GM19351 (cell line): Measurements from ENCODE around the gene ADGRL1.

Source experiments
- ATAC-seq: cut with Tn5 transposase; IDR thresholded peaks from one replicate; pipeline ENCODE4 v1.9.1; 2021; ENCODE audit warnings: mild to moderate bottlenecking, moderate library complexity; ENCODE audit not compliant: unreplicated experiment

ADGRL1 gene

DNA sequence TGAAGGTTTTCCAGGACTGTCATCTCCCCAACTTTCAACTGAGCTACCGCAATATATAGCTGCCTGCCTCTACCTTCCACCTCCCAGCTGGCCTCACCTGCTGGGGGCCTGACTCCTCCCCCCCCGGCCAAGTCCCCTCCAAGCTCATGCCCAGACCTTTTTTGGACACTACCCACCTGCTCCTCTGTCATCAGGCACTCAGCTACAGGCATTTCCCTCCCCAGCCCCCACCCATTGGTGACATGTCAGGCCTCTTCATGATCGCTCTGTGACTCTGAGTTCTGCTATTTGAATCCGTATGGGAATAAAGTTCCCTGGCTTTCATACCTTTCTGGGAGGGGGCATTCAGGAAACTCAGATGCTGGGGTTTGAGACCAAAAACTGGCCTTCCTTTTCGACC is 90.2 kb downstream of the ADGRL1 start:
- no peak for ATAC-seq

DNA sequence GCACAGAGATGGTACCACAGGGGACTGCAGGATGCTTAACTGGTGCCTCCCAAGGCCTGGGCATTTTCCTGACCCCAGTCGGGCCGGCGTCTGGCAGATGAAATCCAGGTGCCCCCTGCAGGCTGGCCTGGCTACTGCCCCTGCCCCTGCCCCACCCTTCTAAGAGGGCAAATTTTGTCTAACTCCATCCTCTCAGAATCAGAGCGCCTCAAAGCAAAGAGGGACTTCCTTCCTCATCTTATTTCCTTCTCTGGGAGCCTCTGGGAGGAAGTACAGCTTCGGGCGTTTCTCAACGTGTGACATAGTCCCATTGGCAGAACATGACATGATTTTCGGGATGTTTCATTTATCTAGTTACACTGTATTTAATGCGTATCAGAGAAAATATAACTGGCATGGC is 91.1 kb downstream of the ADGRL1 start:
- no peak for ATAC-seq

- ATAC-seq: no peak
These were observed 91.5 kb downstream of the ADGRL1 start for GRCh38 chr19:14114439-14114838.

DNA sequence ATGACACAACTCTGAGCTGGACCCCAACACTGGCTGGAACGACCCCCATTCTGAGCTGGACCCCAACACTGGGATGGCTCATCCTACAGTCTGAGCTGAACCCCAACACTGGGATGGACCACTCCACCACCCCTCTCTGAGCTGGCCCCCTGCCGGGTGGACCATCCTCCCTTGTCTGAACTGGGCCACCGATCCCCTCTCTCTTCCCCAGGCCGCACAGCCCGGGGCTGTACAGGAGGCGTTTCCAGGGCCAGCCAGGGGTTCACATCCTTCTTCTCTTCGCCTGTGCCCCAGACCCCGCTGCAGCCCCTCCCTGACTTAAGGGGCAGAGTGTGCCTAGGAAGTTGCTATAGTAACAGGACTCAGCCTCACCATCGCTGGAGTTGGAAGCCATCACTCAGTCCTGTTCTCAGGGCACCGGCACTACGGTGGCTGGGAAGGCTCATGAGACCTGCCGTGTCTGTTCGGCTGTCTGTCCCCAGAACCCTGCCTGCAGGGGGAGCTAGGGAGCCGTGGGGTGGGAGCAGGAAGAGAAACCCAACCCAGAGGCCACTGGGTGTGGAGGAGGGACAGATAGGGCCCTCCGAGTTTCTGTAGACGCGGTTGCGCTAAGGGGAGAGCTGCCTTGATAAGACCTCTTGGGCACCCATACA is 92.1 kb downstream of the ADGRL1 start:
- no peak for ATAC-seq

DNA sequence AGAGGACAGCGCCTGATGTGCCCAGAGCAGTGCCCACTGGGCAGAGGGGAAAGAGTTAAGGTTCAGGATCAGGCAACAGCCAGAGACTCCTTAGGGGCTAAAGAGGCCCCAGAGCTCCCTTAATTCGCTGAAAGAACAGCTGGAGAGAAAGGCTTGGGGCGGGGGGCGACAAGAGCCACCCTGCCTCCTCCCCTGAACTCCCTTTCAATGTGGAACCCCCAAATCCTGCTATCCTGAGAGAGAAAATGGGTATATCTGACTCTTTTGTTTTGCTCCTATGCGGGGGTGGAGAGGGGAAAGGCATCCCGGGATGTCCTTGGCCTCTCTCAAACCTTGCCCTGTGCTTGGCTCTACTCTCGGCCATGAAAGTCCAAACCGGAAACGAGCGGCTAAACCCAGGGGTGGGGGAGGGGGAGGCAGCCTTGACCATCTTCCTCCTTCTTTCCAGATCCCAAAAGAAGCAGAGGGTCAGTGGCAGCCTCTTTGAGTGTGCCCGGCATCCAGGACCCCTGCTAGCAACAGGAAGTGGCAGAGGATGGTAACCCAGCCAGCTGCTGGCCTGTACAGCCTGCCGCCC is 93.1 kb downstream of the ADGRL1 start:
- ATAC-seq: no peak

- ATAC-seq: no peak
These were observed 93.7 kb downstream of the ADGRL1 start for GRCh38 chr19:14112051-14112808.

DNA sequence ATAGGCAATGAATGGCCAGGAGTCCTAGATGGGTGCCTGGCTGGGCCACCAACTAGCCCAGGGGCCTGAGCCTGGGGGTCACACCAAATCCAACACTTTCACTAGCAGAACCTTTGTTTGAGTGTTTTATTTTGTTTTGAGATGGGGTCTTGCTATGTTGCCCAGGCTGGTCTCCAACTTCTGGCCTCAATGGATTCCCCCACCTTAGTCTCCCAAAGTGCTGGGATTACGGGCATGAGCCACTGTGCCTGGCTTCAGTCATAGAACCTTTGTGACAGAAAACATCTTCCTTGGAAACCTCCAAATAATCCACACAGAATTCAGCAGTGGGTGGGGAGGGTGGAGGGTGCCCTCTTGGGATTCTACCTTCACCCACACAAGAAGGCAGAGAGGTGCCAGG is 94.5 kb downstream of the ADGRL1 start:
- no peak for ATAC-seq

DNA sequence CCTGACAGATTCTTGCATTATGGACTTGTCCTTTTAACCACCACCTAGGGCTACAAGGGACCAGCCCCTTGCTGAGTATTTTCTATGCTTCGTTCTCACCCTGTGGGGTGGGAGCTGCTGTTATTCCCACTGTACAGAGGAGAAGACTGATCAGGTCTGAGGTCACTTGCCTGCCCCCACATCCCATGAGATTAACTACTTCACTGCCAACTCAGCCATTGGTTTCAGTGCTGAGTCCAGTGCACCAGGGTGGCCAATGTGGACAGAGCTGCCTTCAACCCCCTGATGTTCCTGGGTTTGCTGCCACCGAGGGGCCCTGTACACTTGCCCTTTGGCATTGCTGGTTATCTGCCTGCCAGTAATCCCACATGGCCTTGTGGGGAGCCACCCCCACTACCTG is 95.3 kb downstream of the ADGRL1 start:
- ATAC-seq: no peak

GRCh38 chr19:14107581-14108461 is 98.1 kb downstream of the ADGRL1 start:
- ATAC-seq: no peak

DNA sequence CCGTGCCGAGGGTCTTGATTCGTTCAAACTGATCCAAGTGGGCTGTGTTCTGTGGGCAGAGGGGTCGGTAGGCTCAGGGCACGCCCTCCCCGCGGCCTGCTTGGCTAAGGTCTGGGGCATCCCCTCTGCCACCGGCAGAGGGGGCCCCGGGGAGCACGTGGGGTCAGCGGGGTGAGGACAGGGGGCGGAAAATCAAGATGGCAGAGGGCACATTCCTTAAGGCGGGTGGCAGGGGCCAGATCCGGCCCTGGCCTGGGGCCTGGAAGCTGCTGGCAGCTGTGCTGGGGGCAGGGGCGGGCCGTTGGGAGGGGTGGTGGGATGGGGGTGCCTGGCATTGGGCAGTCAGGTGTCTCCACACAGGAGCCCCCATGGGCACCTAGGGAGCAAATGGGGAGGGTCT is 99.1 kb downstream of the ADGRL1 start:
- no peak for ATAC-seq

DNA sequence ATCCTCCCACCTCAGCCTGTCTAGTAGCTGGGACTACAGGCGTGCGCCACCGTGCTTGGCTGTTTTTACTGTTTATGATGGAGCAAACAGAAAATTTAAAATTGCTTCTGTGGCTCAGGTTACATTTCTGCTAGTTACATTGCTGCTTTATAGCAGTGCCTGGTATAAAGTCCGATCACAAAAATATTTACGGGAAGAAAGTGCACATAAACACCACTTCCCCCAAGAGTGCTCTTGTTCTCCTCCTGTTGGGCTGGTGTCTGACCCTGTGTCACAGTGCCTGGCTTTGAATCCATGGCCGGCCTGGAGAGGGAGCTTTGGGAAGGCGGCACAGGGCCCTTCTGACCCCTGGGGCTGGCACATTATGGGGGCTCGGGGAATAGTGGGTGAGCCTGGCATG is 100.3 kb downstream of the ADGRL1 start:
- no peak for ATAC-seq

DNA sequence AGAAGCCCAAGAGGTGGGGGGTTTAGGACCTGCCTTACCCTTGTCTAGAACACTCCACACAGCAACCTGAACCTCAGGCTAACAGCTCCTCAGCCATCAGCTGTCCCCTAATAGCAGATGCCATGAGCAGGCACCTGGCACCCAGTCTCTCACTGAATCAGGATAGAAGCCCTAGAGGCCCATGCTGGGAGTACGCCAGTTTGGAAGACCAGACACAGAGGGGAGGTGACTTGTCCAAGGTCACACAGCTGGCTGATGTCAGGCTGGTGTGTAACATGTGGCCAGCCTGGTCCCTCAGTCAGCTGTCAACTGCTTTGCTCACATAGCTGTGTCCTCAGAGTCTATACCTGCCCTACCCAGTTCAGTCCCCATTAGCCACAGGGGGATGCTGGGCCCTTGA is 102.7 kb downstream of the ADGRL1 start:
- no peak for ATAC-seq

DNA sequence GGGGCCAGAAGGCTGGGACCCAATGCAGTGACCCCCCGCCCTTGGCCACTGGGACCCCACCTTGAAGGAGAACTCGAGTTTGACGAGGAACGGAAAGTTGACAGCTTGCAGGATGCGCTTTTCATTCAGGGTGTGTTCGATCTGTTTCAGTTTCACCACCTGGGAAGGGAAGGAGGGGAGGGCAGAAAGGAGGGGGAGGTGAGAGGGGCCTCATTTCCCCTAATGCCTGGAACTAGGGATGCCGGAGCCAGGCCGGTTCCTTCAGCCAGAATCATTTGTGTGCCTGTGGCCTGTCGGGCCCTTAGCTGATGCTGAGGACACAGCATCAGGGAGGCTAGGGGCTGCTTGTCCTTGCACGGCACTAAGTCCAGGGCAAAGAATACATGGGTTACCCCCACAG is 103.2 kb downstream of the ADGRL1 start:
- ATAC-seq: no peak

DNA sequence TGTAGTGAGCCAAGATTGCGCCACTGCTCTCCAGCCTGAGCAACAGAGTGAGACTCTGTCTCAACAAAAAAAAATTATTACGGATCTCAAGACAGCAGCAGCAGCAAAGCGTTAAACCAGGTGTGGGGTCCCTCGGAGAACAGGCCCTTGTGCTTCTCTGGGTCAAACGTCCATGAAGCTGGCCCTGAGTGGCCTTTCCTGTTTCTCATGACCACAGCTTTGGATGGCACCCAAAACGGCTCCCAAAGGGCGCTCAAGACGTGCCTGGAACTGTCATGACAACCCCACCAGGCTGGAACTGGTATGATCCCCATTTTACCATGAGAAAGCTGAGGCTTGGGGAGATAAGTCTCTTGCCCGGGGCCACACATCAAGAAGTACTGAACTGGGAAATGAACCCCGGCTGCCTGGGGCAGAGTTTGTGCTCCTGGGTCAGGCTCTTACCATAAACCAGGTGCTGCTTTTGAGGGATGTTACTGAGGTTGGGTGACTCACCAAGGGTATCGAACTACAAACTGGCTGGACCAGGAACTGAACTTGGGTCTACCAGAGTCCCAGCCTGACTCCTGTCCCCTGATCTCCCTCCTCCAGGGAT is 103.8 kb downstream of the ADGRL1 start:
- ATAC-seq: no peak

DNA sequence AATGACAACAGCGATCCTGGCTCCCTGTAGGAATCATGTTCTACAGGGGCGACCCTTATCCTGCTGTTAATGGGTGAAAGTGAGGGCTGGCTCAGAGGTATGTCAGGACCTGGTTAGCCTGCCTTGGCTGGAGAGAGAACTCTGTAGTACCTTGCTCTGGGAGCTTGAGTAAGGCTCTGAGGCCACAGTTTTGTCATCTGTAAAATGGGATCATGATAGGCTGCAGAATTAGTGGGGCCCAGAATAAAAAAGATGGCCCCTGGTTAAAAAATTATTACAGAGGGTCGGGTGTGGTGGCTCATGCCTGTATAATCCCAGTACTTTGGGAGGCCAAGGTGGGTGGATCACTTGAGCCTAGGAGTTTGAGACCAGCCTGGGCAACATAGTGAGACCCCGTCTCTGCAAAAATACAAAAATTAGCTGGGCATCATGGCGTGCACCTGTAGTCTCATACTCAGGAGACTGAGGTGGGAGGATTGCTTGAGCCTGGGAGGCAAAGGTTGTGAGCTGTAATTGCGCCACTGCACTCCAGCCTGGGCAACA is 104.9 kb downstream of the ADGRL1 start:
- no peak for ATAC-seq
